GM06990 (cell line): ENCODE data around the gene BANF2.

Source experiments
- DNase-seq: peaks from one replicate; pipeline ENCODE4 v3.0.0-alpha.2; 2011; ENCODE audit not compliant: insufficient read length; ENCODE audit errors: extremely low read depth
- H3K27me3 ChIP-seq: replicated peaks from 2 replicates; pipeline ENCODE4 v1.6.0; 2011; ENCODE audit warnings: low read length; ENCODE audit not compliant: control insufficient read depth, insufficient read depth
- H3K36me3 ChIP-seq: 2 replicates; pipeline ENCODE4 v1.5.1; 2011; ENCODE audit warnings: low read length; ENCODE audit not compliant: control insufficient read depth, insufficient read depth
- H3K4me3 ChIP-seq: replicated peaks from 2 replicates; pipeline ENCODE4 v1.5.1; 2011; ENCODE audit warnings: low read depth, mild to moderate bottlenecking, control low read depth, low read length
- TF ChIP-seq, protein P1 (sequence below): IDR thresholded peaks from 2 replicates; pipeline ENCODE4 v1.5.1; 2011; ENCODE audit warnings: low read length, control low read depth, mild to moderate bottlenecking, inconsistent platforms; ENCODE audit not compliant: insufficient read depth, poor library complexity, severe bottlenecking

Gene BANF2

DNA sequence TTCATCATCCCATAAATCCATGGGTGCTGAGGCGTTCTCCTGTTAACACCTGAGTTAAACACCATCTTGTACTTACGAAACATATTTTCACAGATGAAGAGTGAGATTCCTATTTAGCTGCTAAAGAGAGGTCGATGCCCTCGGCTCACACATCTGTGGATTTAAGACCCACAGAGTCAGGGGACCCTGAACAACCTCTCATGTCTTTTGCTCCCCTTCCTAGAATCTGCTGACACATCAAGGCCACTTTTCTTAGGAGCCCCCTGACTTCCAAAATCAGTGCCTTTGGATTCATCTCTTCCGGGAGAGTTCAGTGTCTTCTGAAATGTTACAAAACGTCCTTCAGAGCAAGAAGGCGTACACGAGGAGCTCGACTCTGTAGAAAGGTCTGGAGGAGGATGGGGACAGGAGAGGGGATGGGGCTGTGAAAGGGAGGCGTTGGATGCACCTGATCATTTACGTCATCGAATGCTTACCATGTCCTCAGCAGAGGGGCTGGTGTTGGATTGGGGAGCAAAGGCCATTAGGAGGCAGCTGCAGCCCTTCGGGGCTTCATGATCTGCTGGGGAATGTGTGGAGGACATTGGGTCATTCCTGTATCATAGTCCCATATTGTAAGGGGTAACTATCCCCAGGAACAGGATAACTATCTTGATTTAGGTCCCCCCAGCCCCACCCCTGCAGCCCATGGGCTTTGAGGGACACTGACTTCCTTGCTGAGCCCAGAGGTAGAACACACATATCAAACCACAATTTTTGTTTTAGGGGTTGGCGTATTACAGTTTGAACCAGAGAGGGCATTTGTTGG is 22.9 kb downstream of the BANF2 start:
- TF ChIP-seq, protein P1, sequence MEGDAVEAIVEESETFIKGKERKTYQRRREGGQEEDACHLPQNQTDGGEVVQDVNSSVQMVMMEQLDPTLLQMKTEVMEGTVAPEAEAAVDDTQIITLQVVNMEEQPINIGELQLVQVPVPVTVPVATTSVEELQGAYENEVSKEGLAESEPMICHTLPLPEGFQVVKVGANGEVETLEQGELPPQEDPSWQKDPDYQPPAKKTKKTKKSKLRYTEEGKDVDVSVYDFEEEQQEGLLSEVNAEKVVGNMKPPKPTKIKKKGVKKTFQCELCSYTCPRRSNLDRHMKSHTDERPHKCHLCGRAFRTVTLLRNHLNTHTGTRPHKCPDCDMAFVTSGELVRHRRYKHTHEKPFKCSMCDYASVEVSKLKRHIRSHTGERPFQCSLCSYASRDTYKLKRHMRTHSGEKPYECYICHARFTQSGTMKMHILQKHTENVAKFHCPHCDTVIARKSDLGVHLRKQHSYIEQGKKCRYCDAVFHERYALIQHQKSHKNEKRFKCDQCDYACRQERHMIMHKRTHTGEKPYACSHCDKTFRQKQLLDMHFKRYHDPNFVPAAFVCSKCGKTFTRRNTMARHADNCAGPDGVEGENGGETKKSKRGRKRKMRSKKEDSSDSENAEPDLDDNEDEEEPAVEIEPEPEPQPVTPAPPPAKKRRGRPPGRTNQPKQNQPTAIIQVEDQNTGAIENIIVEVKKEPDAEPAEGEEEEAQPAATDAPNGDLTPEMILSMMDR: no peak
- Histone ChIP-seq H3K4me3 (no peak overlapping the region), H3K36me3 (no peaks in the 10 kb centered on the region), H3K27me3 (no peaks in the 10 kb centered on the region)
- no peak for DNase-seq

- Histone ChIP-seq H3K36me3 (no peaks in the 10 kb centered on the region), H3K27me3 (no peaks in the 10 kb centered on the region), H3K4me3 (no peak overlapping the region)
- TF ChIP-seq, protein P1: no peak
- DNase-seq: no peak
These were observed 23.5 kb downstream of the BANF2 start for GRCh38 chr20:17723301-17723691.

DNA sequence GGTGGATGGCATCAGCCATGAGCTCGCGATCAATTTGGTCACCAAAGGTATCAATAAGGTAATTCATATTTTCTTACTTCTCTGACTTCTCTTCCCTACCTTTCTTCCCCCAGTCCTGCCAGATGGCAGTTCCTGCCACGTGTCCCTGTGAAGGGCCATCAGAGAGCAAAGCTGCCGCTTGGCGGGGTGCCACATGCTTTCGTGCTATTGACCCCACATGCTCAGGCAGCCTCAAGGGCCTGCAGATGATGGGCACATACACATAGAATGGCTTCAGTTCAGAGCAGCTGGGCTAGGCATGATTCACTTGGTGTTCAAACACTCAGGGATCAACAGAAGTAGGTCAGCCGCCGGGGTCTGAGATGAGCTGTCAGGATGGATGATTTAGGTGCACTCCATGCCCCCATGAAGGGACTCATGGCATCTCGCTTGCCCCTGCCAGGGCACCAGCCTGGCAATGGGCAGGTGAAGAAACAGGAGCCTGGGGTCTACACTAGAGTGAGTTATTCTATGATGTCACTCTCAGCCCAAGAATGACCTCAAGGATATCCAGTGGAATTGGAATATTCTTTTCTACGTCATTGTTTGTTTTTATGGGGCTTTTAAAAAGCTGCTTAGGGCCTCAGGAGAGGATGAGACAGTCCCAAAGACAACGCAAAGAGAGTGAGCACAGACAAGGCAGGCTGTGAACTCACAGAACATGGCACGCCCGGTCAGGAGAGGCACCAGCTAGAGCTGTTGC is 25.5 kb downstream of the BANF2 start:
- no peaks in the 10 kb centered on the region for H3K36me3 ChIP-seq
- no peak for DNase-seq
- no peak overlapping the region for H3K4me3 ChIP-seq
- H3K27me3 ChIP-seq: no peaks in the 10 kb centered on the region; the same call in 1 of the 2 replicates
- TF ChIP-seq, protein P1: no peak

- H3K4me3 ChIP-seq: no peak overlapping the region
These were observed 27.1 kb downstream of the BANF2 start for GRCh38 chr20:17726902-17727301.

DNA sequence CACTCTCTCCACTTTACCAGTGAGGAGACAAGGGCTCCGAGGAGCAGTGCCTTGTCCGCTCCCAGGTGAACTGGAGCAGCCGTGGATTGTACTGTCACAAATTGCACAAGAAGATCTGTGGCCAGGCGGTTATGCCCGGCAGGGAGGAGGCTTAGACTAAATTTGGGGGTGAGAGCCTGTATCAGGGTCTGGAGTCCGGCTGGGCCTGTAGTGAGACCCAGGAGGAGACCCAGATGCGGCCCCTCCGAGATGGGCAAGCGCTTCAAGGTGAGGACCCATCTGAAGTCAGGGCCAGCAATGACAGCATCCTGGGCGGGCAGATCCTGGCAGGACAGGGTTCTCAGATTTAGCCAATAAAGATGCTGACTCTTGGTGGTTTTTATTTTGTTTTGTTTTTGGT is 27.6 kb downstream of the BANF2 start:
- TF ChIP-seq, protein P1: no peak
- H3K36me3 ChIP-seq: no peaks in the 10 kb centered on the region
- DNase-seq: no peak
- no peaks in the 10 kb centered on the region; the same call in 1 of the 2 replicates for H3K27me3 ChIP-seq
- no peak overlapping the region for H3K4me3 ChIP-seq

More at GRCh38 chr20:17726902-17727301, 27.1 kb downstream of the BANF2 start:
- H3K27me3 ChIP-seq: no peaks in the 10 kb centered on the region; the same call in 1 of the 2 replicates
- no peak for DNase-seq
- TF ChIP-seq, protein P1: no peak
- no peaks in the 10 kb centered on the region for H3K36me3 ChIP-seq
